ENCODE measurements around the gene LMTK2.

The LMTK2 gene

DNA sequence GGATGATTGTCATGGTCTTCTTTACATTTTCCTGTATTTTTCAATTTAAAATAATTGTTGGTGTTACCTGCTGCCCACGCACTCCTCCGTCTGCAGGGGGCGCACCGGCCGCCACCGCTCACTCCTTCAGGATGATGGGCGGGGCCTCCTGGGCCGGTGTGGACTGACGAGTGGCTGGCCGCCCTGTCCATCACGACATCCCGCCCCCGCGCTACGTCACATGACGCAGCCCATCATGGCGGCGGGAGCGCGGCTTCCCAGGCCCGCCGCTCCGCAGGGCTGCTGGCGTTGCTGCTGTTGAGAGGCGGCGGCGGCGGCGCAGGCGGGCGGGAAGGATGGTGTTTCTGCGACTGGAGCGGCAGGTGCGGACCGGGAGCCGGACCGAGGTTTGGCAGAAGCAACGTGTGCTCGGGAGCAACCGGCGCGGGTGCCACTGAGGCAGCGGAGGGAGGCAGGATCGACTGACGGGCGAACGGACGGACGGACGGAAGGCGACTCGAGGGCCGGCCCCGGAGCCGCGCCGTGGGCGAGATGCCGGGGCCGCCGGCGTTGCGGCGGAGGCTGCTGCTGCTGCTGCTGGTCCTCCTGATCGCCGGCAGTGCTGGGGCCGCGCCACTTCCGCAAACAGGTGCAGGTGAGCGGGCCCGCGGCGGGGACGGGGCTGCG is at the start of gene LMTK2:
Gene LMTK2, plus strand, starts transcription at position 216 of the 666 bp plus-strand sequence. Its CDS starts 316 bp downstream, at position 532.
- DNase-seq, result peak; percentile 95

DNA sequence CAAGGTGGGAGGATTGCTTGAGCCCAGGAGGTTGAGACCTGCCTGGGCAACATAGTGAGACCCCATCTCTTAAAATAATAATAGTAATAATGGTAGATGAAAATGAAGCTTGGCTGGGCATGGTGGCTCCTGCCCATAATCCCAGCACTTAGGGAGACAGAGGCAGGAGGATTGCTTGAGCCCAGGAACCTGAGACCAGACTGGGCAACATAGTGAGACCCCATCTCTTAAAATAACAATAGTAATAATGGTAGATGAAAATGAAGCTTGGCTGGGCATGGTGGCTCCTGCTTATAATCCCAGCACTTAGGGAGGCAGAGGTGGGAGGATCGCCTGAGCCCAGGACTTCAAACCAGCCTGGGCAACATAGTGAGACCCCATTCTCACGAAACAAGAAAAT is 49.5 kb upstream of the LMTK2 start:
- no peak for DNase-seq

- no peak for DNase-seq
These were observed 48.5 kb upstream of the LMTK2 start for GRCh38 chr7:98058186-98058585.

GRCh38 chr7:98064233-98064632 is 42.4 kb upstream of the LMTK2 start:
- no peak for DNase-seq

DNA sequence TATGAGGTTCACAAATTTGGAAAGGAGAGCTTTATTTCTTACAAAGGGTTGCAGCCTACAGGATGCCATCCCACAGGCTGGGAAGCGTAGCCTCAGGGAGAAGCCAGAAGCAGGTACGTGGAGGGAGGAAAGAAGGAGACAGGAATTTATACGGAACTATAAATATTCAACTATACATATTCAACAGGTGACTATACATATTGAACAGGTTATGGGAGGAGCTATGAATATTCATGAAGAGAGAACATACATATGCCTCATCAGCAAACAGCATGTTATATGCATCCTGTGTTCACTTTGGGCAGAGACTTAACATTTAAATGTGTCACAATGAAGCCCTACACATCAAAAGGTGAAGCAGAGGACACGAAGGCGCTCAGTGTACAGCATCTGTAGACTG is 40.5 kb upstream of the LMTK2 start:
- DNase-seq, result no peak

GRCh38 chr7:98066934-98067507 is 39.6 kb upstream of the LMTK2 start:
- DNase-seq, result no peak

DNA sequence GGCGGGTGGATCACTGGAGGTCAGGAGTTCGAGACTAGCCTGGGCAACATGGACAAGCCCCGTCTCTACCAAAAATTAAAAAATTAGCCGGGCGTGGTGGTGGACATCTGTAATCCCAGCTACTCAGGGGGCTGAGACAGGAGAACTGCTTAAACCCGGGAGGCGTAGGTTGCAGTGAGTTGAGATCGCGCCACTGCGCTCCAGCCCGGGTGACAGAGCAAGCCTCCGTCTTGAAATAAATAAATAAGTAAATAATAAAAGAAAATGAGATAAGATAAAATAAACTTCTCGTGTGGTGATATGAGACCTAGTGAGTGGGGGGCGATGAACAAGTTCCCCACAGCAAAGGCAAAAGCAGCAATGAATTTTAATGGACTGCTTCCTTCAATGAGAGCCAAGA is 33.6 kb upstream of the LMTK2 start:
- DNase-seq, result no peak

GRCh38 chr7:98075801-98076200 is 30.9 kb upstream of the LMTK2 start:
- DNase-seq, result no peak

DNA sequence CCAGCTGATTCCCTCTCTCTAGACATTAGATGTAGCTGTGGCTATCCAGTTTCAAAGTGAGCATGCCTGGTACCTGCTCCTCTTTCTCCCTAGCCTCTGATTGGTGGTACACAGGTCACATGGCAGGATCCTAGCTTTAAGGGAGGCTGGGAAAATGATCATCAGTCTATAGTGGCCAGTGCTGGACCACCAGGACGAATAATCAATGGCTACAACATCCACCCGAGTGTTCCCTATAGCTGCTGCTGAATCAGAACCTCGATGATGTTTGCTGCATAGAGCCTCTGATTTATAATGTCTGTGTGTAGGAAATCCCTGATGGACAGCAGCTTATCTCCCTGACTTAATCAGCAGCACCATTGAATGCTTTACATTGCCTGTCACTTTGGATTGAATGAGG is 28.9 kb upstream of the LMTK2 start:
- no peak for DNase-seq

DNA sequence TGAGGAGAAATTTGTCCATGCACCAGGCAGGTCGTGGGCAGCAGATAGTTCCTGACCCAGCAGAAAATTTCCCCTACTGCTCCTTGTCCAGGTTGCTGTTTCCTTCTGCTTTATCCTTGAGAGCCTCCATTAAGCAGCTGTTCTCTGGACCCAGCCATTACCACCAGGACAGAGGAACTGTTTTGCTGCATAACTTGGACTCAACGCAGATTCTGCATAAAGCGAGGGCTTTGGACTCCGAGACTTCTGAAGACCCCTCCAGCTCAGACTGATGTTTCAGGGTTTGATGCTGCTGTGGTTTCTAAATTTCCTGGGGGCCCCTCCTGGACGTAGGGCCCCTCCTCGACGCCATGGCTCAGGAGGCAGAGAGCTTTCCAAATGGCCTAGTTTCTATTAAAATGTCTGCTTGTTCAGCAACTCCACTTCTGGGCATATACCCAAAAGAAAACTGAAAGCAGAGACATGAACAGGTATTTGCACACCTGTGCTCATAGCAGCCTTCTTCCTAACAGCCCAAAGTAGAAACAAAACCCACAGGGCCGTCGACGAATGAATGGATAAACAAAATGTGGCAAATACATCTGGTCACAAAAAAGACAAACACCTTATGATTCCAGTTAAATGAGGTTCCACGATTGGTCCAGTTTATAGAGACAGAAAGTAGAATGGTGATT is 28.3 kb upstream of the LMTK2 start:
- no peak for DNase-seq

DNA sequence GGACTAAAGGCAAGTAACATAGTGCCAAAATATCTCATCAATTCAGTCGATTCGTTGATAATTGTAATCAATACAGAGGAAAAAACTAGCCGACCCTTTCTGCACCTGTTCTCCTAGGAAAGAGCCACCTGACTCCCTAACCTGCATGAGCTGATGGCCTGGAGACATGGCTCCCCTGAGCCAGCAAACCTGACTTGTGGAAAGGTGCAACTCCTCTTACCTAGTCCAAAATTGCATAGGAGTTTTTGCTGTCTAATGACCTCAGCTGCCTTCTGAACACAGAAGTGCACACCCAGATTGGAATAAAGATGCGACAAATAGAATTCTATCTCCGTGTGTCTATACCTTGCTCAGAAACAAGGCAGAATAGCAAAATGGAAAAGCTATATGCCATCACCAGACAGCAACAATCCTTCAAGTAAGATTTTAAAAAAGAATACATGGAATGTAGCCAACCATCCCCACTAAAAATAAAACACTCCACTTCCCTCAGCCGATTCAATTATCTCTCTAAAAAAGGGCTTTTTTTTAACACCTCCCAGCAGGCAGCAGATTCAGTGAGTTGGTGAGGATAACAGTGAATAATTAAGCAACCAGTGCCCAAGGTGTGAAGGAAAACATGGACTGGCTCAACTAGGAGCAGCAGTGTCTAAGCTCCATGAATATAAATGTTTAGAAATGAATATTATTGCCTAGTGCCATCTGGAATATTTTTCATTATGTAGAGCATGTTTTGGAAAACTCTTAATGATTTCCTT is 26.6 kb upstream of the LMTK2 start:
- no peak for DNase-seq

- no peak for DNase-seq
These were observed 25.3 kb upstream of the LMTK2 start for GRCh38 chr7:98081319-98081718.

GRCh38 chr7:98084631-98085030 is 22.0 kb upstream of the LMTK2 start:
- no peak for DNase-seq

- no peak for DNase-seq
These were observed 21.0 kb upstream of the LMTK2 start for GRCh38 chr7:98085674-98086073.

DNA sequence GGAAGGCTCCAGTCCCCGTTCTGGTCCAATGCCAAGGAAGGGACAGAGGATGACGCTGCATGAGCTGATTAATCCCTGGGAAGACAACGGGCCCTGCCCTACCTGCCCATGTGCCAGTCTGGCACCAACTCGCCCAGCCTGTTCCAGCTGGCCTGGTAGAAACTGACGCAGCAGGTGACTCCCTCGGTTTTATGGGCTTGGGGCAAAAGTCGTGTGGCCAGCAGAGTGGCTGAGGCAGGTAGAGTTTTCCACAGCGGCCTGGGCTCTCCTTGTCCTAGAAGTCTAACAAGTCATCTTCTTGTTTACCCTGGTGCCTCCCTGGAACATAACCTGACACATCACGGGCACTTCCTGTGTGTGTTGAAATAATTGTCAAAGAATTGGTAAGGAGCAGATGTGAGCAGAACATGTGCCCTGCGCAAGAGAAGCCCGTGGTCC is 20.4 kb upstream of the LMTK2 start:
- no peak for DNase-seq

DNA sequence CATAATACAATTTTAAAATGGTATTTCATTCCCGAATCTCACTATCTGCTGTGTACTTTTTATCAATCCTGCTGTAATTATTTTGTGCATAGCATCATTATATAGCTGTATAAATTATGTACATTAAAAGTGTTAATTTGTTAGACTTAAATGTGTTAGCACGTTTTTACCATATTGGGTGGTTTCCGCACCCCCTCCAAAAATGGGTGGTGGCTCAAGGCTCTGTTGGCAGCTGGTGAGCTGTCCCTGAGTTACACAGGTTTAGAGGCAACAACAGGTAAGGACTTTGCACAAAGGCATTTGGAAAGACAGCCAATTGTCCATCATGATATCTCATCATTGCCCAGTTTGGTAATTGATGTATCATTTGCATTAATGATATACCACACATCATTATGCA is 18.6 kb upstream of the LMTK2 start:
- DNase-seq, result no peak

GRCh38 chr7:98090116-98090515 is 16.5 kb upstream of the LMTK2 start:
- DNase-seq, result no peak

- no peak for DNase-seq
These were observed 15.6 kb upstream of the LMTK2 start for GRCh38 chr7:98091061-98091460.

- no peak for DNase-seq
These were observed 15.1 kb upstream of the LMTK2 start for GRCh38 chr7:98091523-98091922.

GRCh38 chr7:98097042-98097645 is 9.5 kb upstream of the LMTK2 start:
- no peak for DNase-seq

- no peak for DNase-seq
These were observed 6.6 kb upstream of the LMTK2 start for GRCh38 chr7:98100088-98100487.

DNA sequence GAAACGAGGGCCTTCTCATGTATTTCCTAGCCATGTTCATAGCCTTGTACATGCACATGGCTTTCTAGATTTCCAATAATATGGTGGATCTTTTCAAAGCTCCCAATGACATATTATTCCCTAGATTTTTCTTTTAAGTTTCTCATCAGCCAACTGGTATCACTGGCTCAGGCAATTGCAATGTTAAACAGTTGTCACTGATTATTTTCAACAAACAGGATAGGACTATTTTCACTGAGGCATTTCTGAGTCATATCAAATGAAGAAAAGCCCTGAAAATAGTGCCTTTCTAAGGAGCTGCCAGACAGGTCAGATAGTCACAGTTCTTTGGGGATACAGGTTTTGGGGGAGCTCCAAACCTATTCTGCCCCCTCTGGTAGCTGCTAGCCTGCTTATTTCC is 4.5 kb upstream of the LMTK2 start:
- DNase-seq, result no peak

- DNase-seq, result peak; percentile 2
These were observed 619 bp upstream of the LMTK2 start for GRCh38 chr7:98105942-98106544.
